HG02943 (cell line): ENCODE data around the gene ZC3H7A.
"Not testable (repeated sequence)": the region's sequence is repeated elsewhere in the genome, so short reads cannot be mapped to it uniquely, and the experiment has no call there.

Experiments used
- ATAC-seq: cut with Tn5 transposase; IDR thresholded peaks from one replicate; pipeline ENCODE4 v1.9.1; 2021; ENCODE audit warnings: mild to moderate bottlenecking, low read depth, moderate library complexity; ENCODE audit not compliant: unreplicated experiment

ZC3H7A gene

DNA sequence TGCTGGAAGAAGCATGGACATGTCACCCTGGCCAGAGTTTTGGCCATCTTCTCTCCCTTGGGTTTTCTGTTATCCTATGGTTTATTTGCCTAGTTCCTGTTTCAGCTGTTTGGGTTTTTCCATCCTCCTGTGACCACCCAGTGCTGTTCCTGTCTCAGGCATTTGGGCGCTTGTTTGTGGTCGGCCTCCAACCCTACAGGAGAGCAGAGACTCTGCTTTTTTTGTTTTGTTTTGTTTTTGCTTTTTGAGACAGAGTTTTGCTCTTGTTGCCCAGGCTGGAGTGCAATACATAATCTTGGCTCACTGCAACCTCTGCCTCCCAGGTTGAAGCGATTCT, 3.3 kb upstream of the ZC3H7A start:
- no peak for ATAC-seq

DNA sequence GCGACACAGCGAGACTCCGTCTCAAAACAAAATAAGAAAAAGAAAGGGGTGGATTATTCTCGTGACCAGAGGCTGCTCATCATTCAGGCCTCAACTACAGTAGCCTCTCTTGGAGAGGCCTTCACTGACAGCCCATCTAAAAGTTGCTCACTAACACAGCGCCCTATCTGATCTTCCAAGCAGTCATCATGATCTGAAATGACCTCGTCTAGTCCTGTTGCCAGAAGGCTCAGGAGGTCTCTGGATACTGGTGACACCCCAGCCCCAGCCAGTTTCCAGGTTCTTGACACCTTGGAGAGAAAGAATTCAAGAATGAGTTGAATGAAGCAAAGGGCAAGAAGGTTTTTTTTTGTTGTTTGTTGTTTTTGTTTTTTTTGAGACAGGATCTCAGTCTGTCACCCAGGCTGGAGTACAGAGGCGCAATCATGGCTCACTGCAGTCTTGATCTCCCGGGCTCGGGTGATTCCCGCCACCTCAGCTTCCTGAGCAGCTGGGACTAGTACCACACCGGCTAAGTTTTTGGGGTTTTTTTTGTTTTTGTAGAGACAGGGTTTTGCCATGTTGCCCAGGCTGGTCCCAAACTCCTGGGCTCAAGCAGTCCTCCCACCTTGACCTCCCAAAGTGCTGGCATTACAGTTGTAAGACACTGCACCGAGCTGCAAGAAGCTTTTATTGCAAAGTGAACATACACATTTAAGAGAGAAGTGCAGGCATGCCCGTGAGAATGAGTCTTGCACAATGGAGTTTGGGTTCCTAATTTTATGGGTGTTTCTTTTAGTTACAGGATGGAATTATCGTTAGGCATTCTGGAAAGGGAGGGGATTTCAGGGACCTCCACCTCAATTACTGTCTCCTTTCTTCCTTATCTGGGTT, 2.7 kb upstream of the ZC3H7A start:
- ATAC-seq: no peak

DNA sequence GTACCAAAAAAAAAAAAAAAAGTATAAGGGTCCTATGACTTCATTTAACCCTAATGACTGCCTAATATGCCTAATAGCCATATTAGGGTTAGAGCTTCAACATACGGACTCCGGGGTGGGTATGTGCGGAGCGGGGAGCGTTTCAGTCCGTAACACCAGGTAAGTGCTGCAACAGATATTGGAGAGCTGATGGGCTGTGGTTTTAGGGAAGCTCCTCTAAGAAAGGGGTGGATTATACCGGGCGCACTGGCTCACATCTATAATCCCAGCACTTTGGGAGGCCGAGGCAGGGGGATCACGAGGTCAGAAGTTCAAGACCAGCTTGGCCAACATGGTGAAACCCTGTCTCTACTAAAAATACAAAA, 1.9 kb upstream of the ZC3H7A start:
- no peak for ATAC-seq

DNA sequence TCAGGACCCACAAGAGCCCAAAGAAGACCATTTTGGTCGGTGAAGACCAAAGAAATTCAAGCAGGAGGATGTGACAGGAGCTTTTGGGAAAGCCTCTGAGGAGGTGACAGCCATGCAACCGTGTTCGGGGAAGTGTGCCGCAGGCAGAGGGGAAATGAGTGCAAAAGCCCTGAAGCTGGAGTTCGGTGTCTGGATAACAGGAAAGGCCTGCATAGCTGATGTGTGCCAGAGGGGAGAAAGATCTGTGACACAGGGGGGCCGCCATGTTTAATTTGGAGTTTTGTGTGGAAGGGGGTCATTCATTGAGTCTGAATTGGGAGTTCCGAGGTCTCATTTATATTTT, 870 bp upstream of the ZC3H7A start:
- no peak for ATAC-seq

DNA sequence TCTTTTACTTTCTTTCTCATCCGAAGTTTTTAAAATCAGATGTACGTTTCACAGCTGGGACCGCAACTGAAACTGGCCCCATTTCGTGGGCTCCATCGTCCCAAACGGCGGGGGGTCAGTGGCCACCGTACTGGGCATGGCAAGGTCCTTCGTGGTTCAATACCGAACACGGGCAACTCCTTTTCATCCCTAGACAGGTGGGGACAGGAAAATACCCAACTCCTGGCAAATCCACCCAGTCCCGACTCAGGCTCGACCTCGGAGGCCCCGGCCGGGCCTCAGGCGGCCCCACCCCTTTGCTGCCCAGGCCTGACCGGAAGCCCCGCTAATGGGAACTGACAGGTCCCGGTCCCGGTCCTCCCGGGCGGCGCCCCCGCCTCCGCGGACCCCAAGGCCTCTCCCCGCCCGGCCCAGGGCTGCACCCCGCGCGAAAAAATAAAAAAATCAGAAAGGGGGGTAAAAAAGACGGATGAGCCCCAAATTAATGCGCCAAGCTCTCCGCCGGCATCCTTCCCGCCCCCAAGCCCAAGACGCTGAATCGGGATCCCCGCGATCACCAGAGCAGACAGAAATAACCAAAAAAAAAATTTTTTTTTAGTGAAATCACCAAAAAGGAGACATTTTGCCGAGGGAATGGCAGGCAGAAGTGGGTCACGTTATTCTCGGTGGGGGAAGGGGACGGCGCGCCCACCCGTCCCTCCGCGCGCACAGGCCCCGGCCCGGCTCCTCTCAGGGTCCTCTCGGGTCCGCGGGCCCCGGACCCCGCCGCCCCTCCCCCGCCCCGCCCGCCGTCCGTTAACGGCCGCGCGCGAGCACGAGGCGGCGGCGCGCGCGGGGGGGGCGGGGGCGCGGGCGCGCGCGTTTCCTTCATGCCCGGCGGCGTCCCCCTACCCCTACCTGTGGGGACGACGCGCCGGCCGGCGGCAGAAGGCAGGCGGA, 562 bp downstream of the ZC3H7A start:
- ATAC-seq: peak; percentile 6

DNA sequence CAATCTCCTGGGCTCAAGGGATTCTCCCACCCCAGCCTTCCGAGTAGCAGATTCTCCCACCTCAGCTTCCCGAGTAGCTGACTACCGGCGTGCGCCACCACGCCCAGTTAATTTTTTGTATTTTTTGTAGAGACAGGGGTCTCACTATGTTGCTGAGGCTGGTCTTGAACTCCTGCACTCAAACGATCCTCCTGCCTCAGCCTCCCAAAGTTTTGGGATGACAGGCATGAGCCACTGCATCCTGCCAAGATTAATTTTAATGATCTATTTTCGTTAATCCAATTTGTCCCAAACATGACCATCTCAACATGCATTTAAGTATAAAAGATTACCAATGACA, 1.2 kb downstream of the ZC3H7A start:
- no peak for ATAC-seq

DNA sequence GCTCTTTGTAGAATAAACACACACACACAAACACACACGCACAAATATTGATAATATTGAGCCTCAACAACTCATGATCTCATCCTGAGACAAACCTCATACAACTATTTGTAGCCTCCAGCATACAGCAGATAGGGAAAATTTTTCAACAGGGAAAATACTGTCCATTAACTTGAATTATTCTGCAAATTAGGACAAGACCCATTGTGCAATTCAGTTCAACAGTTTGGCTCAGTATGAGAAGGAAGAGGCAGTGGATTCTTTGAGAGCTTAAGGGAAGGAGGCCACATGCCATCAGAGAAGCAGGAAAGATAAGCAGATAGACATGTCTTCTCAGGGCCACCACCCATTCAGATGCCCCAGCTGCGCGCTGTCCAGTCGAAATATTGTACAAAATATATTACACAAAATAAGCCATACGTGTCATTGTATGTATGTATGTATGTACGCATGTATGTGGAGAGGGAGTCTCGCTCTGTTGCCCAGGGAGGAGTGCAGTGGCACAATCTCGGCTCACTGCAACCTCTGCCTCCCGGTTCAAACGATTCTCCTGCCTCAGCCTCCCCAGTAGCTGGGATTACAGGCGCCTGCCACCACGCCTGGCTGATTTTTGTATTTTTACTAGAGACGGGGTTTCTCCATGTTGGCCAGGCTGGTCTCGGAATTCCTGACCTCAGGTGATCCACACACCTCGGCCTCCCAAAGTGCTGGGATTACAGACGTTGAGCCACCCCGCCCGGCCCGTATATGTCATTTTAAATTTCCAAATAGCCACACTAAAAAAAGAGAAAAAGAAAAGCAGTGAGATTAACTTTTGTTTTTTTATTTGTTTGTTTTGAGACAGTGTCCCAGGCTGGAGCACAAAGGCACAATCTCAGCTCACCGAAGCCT, 1.8 kb downstream of the ZC3H7A start:
- ATAC-seq: no peak

DNA sequence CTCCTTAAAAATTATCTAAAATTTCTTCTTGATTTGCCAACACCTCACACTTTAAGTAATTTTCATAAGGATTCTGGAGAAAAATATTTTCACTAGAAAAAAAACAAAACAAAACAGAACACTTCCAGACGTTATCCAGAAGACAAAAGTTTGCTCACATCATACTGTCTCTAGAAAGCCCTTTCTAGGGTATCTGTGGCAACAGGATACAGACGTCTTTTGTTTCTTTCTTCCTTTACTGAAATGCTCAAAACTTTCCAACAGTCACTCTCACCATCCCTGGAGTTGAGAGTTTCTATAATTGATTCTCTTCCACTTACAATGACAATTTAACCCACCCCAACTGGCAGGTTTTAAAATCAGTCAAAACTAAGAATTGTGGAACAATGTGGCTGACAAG, 2.6 kb downstream of the ZC3H7A start:
- ATAC-seq: no peak

DNA sequence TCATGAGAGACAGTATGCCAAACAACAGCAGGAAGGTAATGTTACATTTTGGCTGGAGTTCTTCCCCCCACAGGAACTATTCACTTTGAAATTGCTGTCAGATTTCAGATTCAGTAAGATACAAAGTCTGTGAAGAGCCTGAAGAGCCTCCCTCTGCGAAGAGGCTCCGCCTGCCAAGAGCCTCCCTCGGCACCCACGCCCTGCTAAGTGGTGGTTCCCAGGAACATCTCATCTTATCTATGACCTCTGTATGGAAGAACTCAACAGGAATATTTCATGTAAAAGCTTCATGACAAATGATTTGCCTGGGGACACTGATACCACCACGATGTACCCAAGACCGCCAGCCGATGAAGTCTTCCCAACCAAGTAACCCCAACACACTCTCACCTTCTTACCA, 3.2 kb downstream of the ZC3H7A start:
- ATAC-seq: no peak

DNA sequence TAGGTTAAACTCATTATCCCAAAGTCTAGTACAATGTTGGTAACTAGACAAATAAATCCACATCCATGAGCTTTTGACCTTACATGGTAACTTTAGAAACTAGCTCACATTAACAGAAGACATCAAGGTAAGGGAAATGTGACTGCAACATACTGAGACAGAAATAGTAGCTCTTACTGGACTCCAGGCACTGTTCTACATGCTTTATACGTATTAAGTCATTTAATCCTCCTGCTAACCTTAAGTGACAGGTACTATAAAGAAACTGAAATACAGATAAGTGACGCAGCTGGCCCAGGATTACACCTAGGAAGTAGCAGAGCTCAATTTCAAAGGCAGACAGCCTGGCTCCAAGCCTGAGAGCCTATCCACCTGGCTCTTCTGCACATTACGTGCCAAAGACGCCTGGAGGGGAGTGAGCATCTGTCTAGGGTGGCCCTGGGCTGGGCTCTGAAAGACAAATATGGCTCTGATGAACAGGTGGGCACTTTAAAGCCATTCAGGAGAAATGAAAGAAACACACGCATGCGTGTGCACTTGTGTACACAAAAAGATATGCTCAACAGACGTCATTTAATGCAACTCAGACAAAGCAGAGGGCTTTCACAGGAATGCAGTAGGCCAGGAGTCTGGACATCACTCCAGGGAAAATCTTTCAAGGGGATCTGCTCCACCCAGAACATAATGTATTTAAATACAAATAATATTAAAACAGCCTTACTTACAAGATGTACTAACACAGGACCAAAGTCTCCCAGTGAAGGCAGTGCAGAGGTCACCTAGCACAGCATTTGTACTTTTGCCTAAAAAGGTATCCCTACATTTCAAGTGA, 4.4 kb downstream of the ZC3H7A start:
- no peak for ATAC-seq

DNA sequence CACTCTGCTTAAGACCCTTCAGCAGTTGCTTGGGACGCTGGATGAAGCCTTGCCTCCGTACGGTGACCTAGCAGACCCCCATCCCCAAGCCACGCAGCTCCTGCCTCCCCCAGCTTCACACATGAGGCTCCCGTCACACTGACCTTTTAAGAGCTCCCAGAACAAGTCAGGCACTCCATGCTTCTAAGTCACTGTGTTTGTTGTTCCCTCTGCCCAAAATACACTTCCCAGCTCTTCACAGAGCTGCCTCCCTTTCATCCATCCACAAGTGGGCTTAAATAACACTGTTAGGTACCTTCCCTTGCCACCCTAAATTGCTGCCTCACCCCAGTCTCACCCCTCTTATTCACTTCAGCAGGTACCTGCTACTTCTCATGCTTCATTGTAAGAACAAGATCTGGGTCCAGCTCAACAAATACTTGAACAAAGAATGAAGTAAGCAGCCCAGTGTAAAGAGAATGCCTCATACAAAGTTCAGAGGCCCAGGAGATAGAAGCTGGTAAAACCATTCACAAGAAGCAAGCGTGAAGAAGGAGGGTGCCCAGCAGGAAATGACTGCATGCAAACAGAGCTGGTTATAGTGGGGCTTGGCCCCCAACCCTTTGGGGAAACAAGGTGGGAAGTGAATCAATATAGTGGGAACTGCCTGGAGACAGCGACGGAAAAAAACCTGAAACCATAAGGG, 5.8 kb downstream of the ZC3H7A start:
- ATAC-seq: no peak

DNA sequence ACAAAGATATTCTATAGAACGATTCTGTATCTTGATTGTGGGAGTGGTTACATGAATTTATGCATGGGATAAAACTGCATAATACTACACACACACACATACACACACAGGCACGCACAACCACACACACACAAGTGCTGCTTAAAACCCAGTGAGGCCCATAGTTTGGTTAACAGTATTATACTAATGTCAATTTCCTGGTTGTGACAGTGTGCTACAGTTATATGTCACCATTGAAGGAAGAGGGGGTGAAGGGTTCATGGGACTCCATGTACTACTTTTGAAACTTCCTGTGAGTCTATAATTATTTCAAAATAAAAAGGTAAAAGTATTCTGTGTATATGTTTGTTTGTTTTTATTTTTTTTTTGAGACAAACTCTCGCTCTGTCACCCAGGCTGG, 8.1 kb downstream of the ZC3H7A start:
- no peak for ATAC-seq

DNA sequence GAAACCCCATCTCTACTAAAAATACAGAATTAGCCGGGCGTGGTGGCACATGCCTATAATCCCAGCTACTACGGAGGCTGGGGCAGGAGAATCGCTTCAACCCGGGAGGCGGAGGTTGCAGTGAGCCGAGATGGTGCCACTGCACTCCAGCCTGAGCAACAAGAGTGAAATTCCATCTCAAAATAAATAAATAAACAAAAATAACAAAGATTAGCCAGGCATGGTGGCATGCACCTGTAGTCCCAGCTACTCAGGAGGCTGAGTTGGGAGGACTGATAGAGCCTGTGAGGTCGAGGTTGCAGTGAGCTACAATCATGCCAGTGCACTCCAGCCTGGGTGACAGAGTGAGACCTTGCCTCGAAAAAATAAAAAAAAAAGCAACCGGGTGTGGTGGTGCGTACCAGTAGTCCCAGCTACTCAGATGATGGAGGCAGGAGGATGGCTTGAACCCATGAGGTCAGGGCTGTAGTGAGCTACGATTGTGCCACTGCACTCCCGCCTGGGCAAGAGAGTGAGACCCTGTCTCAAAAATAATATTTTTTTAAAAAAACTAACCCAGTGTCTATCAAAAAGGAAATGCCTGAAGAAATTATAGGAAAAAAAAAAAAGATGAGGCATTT, 12.0 kb downstream of the ZC3H7A start:
- ATAC-seq: not testable (repeated sequence)

DNA sequence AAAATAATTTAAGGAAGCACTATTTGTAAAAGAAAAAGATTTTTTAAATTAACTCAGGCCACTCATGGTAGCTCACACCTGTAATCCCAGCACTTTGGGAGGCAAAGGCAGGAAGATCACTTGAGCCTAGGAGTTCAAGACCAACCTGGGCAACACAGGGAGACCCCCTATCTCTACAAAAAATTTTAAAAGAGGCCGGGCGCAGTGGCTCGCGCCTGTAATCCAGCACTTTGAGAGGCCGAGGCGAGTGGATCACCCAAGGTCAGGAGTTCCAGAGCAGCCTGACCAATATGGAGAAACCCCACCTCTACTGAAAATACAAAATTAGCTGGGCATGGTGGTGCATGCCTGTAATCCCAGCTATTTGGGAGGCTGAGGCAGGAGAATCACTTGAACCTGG, 12.7 kb downstream of the ZC3H7A start:
- ATAC-seq: not testable (repeated sequence)

DNA sequence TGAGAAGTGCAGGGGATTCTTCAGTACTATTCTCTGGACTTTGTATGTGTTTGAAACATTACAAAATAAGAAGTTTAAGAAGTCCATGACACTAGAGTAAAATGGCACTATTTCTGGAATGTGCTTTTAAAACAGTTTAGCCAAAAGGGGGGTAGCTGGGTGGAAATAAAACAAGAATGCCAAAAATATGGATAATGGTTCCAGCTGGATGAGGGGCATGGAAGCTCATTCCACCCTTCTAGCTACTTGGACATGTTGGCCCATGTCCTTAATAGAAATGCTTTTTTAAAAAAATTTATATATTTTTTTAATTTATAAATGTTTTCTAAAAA, 13.1 kb downstream of the ZC3H7A start:
- ATAC-seq: no peak

DNA sequence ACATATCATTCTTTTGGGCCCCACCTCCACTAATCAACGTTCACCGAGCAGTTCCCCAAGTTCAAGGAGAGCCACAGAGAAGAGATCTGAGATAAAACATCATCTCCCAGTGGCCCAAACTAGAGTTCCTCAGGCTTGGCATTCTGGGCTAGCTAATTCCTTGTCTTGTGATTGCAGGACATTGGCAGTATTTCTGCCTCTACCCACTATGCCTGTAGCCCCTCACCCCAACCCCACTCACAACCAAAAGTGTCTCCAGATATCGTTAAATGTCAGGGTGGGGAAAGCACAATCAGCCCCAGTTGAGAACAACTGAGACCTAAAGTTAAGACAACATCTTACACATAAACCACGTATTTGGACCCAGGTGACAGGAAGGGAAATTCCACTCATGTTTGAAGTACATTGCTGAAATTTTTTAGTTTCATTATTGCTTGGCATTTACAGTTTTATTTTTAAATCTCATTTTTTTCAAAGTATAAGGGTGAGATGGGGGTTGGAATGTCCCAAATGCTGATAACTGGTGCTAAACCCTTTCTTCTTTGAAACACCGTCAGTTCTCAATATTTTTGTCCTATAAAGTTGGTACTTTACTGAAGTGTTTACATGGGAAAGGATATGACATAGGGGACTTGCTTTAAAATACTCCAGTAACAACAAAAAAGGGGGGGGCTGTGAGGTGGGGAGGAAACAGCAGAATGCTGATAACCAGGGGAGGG, 13.6 kb downstream of the ZC3H7A start:
- ATAC-seq: no peak

DNA sequence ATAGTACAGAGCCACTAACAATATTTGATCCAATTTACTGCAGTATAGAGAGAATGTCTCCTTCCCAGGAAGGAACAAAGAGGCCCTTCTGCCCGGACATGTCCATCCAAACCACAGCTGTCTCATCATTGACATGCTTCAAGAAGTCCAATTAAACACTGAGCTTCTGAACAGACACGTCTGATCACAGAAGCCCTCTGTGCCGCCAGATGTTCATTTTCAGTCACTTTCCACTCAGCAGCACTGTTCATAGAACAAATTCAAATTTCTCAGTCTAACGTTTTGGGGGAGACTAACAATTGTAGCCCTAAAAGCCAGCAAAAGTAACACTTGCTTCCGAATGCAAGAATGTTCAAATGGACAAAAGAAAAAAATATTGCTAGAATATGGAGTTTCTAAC, 15.3 kb downstream of the ZC3H7A start:
- no peak for ATAC-seq

DNA sequence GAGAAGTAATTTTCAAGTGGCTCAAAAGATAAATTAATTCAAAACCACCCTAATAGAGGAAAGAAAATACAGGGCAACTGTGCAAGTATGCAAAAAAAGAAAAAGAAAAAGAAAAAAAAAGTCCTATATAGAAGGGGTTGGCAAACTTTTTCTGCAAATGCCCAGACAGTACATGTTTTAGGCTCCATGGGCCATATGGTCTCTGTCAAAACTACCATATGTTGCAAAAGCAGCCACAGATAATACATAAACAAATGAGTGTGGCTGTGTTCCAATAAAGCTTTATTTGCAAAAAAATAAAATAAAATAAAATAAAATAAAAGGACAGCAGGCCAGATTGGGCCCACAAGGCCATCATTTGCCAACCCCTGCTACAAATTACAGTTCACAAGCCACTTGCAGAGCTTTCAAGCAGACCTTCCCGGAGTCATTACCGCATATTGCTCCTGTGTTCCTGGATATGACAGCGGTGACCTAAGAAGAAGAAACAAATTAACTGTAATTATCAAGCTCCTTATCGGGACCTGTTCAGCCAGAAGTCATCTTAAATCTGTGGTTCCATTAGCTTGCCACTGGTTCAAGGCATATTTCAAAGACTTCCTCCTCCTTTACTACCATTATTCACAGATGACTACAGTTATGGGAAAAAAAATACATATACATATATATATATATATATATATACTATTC, 15.9 kb downstream of the ZC3H7A start:
- no peak for ATAC-seq
